ENCODE data around the gene CDH4. TPM values are rescaled to one million over a fixed set of nuclear protein-coding genes. Genes with fewer than 3 reads are reported as not detected.

The CDH4 gene
- total and polyA plus RNA-seq, 2 of the 13 experiments (the other 11 are each of a cell fraction or from before 2014, with no cell fraction given) = not detected

DNA sequence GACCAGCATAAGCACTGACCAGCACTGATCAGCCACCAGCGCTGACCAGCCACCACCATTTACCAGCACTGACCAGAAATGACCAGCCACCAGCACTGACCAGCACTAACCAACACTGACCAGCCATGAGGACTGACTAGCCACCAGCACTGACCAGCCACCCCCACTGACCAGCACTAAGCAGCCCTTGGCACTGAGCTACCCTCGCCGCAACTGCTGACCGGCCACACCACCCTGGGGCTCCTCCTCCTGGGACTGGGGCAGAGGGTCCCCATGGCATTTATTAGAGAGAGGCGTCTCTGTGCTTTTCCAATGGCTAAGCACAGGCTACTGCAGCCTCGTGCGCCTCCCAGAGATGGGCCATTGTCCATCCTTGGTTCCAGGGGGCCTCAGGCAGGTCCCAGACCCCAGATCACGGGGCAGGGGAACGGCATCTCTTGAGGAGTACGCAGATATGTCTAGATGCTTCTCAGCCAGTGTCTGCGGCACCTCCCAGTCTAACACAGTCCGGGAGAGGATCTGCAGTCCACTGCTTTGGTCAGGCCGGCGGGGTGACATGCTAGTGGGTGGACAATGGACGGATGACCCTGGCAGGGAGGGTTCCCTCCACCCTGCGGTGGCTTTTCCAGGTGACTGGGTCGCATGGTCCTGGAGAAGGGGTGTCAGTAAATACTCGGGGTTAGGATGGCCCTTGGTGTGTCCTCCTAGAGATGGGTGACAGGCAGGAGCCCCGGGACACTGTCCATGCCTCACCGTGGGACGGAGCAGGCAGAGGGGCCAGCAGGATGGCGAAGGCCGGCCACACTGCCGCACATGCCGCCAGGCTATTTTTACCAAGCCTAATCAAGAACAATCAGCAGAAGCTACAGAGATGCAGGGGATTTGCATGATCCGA, 645.6 kb downstream of the CDH4 start:
- Histone ChIP-seq H3K79me2 (ENCODE audit: insufficient read depth, low read length) (no peaks in the 10 kb centered on the region), H3K27me3 (ENCODE audit: control insufficient read depth in 1 of 2, insufficient read depth in 2 of 2, low read length in 2 of 2) (peaks cover 17 to 71% of the 10 kb centered on the region in 2 experiments; a peak in 4 of 5 replicates), H3K27ac (ENCODE audit: extremely low read length, insufficient read depth, low read length) (no peak overlapping the region), H3K36me3 (replicated peaks in 1 of 2; ENCODE audit: control insufficient read depth in 1 of 2, insufficient read depth in 2 of 2, low read length in 2 of 2) (no peaks in the 10 kb centered on the region), H3K4me1 (ENCODE audit: insufficient read depth, low read length) (peaks cover 29% of the 10 kb centered on the region), H3K4me3 (replicated peaks in 1 of 3; ENCODE audit: insufficient read depth in 1 of 3, low read depth in 2 of 3, low read length in 3 of 3) (no peak overlapping the region), H3K9me3 (ENCODE audit: low read length) (no peaks in the 10 kb centered on the region), H3K9ac (ENCODE audit: insufficient read depth, low read depth, low read length) (no peak overlapping the region), H3K4me2 (ENCODE audit: low read depth, low read length) (no peak overlapping the region), H2AFZ (ENCODE audit: low read length) (no peak overlapping the region), H4K20me1 (ENCODE audit: insufficient read depth, low read length) (peaks cover 5% of the 10 kb centered on the region; the same call in 1 of the 2 replicates)
- WGBS (ENCODE audit: low lambda C conversion rate) = 48% methylated on average over 22 of the region's 26 CpGs
- ATAC-seq (no peak), FAIRE-seq (no peak), DNase-seq (ENCODE audit: low spot score) (no peak)
- BruUV-seq (replicated peaks) = no TSS peak
- ChIA-PET CTCF (ENCODE audit: low intra/inter-chr PET ratio, low total read pairs) (no interaction called here), POLR2A (no interaction called here)
- TF ChIP-seq EZH2 (conservative IDR thresholded peaks at IDR 0.05; ENCODE audit: low read depth, low read length) (peak; percentile 51; the same call in 1 of the 2 replicates), TBX2 (CRISPR knock-in tag; IDR thresholded peaks at IDR 0.05; ENCODE audit: borderline replicate concordance) (no peak)
- in situ Hi-C loops (cut with HindIII; ENCODE audit: extremely low pct_ligation_motif_present, low pct_unique_long_range_greater_than_20kb) (loop anchor here (25.0 kb wide), 1 partner anchor 1835 kb away; no protein-coding TSS in a partner anchor), intact Hi-C loops (cut with micrococcal nuclease; ENCODE audit: unreplicated experiment) (no loop called here)

- no peak for TF ChIP-seq NCOA1 (CRISPR knock-in tag; IDR thresholded peaks at IDR 0.05)
- TF ChIP-seq ATF3 (CRISPR knock-in tag; IDR thresholded peaks at IDR 0.05) = no peak
- TF ChIP-seq ZNF431 (CRISPR knock-in tag; IDR thresholded peaks at IDR 0.05; ENCODE audit: borderline replicate concordance, low read depth) = no peak
- TF ChIP-seq, protein P1, sequence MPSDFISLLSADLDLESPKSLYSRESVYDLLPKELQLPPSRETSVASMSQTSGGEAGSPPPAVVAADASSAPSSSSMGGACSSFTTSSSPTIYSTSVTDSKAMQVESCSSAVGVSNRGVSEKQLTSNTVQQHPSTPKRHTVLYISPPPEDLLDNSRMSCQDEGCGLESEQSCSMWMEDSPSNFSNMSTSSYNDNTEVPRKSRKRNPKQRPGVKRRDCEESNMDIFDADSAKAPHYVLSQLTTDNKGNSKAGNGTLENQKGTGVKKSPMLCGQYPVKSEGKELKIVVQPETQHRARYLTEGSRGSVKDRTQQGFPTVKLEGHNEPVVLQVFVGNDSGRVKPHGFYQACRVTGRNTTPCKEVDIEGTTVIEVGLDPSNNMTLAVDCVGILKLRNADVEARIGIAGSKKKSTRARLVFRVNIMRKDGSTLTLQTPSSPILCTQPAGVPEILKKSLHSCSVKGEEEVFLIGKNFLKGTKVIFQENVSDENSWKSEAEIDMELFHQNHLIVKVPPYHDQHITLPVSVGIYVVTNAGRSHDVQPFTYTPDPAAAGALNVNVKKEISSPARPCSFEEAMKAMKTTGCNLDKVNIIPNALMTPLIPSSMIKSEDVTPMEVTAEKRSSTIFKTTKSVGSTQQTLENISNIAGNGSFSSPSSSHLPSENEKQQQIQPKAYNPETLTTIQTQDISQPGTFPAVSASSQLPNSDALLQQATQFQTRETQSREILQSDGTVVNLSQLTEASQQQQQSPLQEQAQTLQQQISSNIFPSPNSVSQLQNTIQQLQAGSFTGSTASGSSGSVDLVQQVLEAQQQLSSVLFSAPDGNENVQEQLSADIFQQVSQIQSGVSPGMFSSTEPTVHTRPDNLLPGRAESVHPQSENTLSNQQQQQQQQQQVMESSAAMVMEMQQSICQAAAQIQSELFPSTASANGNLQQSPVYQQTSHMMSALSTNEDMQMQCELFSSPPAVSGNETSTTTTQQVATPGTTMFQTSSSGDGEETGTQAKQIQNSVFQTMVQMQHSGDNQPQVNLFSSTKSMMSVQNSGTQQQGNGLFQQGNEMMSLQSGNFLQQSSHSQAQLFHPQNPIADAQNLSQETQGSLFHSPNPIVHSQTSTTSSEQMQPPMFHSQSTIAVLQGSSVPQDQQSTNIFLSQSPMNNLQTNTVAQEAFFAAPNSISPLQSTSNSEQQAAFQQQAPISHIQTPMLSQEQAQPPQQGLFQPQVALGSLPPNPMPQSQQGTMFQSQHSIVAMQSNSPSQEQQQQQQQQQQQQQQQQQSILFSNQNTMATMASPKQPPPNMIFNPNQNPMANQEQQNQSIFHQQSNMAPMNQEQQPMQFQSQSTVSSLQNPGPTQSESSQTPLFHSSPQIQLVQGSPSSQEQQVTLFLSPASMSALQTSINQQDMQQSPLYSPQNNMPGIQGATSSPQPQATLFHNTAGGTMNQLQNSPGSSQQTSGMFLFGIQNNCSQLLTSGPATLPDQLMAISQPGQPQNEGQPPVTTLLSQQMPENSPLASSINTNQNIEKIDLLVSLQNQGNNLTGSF (CRISPR knock-in tag; IDR thresholded peaks at IDR 0.05) = no peak
- no peak for TF ChIP-seq HNF1B (CRISPR knock-in tag; IDR thresholded peaks at IDR 0.05)
- peak; percentile 94 for TF ChIP-seq ZNF768 (CRISPR knock-in tag; IDR thresholded peaks at IDR 0.05)
- H3K4me3 ChIP-seq (replicated peaks in 1 of 3; ENCODE audit: insufficient read depth in 1 of 3, low read depth in 2 of 3, low read length in 3 of 3) = no peak overlapping the region
- H4K20me1 ChIP-seq (ENCODE audit: insufficient read depth, low read length) = peaks cover 5% of the 10 kb centered on the region; the same call in 1 of the 2 replicates
- CTCF ChIA-PET (ENCODE audit: low intra/inter-chr PET ratio, low total read pairs) = no interaction called here
- no TSS peak for BruUV-seq (replicated peaks)
- POLR2A ChIA-PET = no interaction called here
- ATAC-seq (no peak), DNase-seq (ENCODE audit: low spot score) (no peak), FAIRE-seq (no peak)
- intact Hi-C loops (cut with micrococcal nuclease; ENCODE audit: unreplicated experiment) (no loop called here), in situ Hi-C loops (cut with HindIII; ENCODE audit: extremely low pct_ligation_motif_present, low pct_unique_long_range_greater_than_20kb) (loop anchor here (25.0 kb wide), 1 partner anchor 1836 kb away; no protein-coding TSS in a partner anchor)
- peaks cover 34% of the 10 kb centered on the region for H3K4me1 ChIP-seq (ENCODE audit: insufficient read depth, low read length)
- no peaks in the 10 kb centered on the region for H3K36me3 ChIP-seq (replicated peaks in 1 of 2; ENCODE audit: control insufficient read depth in 1 of 2, insufficient read depth in 2 of 2, low read length in 2 of 2)
- H3K4me2 ChIP-seq (ENCODE audit: low read depth, low read length) = no peak overlapping the region
- no peak overlapping the region for H3K9ac ChIP-seq (ENCODE audit: insufficient read depth, low read depth, low read length)
- H3K9me3 ChIP-seq (ENCODE audit: low read length) = no peaks in the 10 kb centered on the region
- H3K79me2 ChIP-seq (ENCODE audit: insufficient read depth, low read length) = no peaks in the 10 kb centered on the region
- H3K27me3 ChIP-seq (ENCODE audit: control insufficient read depth in 1 of 2, insufficient read depth in 2 of 2, low read length in 2 of 2) = peaks cover 17 to 71% of the 10 kb centered on the region in 2 experiments; a peak in 4 of 5 replicates
- WGBS (ENCODE audit: low lambda C conversion rate) = 21% methylated on average over 8 of the region's 8 CpGs
- no peak overlapping the region for H2AFZ ChIP-seq (ENCODE audit: low read length)
- no peak overlapping the region for H3K27ac ChIP-seq (ENCODE audit: extremely low read length, insufficient read depth, low read length)
Measured at GRCh38 chr20:61898405-61898804, 646.3 kb downstream of the CDH4 start.

Data from HepG2 (cell line).